ENCODE results near the gene TPPP.
"Not testable (repeated sequence)": the region's sequence is repeated elsewhere in the genome, so short reads cannot be mapped to it uniquely, and the experiment has no call there.

DNA sequence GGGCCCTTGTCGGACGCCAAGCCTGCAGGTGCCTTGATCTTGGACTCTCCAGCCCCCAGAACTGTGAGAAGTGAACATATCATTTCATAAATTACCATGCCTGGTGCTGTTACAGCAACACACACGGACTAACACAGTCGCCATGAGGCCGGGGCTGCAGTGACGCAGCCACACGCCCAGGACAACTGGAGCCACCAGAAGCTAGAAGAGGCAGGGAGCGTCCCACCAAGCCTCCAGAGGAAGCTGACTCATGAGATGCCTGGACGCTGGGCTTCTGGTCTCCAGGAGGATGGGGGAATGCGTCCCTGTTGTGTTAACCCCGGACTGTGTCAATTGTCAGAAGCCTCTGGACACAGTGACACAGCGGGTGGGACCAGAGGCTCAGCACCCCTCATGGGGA is 6.2 kb downstream of the TPPP start:
- TF ChIP-seq, protein P1, sequence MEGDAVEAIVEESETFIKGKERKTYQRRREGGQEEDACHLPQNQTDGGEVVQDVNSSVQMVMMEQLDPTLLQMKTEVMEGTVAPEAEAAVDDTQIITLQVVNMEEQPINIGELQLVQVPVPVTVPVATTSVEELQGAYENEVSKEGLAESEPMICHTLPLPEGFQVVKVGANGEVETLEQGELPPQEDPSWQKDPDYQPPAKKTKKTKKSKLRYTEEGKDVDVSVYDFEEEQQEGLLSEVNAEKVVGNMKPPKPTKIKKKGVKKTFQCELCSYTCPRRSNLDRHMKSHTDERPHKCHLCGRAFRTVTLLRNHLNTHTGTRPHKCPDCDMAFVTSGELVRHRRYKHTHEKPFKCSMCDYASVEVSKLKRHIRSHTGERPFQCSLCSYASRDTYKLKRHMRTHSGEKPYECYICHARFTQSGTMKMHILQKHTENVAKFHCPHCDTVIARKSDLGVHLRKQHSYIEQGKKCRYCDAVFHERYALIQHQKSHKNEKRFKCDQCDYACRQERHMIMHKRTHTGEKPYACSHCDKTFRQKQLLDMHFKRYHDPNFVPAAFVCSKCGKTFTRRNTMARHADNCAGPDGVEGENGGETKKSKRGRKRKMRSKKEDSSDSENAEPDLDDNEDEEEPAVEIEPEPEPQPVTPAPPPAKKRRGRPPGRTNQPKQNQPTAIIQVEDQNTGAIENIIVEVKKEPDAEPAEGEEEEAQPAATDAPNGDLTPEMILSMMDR (IDR thresholded peaks at IDR 0.05; ENCODE audit: low read depth, low read length): not testable (repeated sequence)
- not testable (repeated sequence) for TF ChIP-seq EZH2phosphoT487 (IDR thresholded peaks at IDR 0.05; ENCODE audit: low read depth)

All from OCI-LY3 (cell line).